PC-9 (cell line): ENCODE measurements around the gene STX18.

Source experiments
- CTCF ChIP-seq: fragments of 200-600 bp; sonication (generic); conservative IDR thresholded peaks from 2 replicates; pipeline ENCODE4 v1.6.1; 2017; ENCODE audit warnings: mixed run types, antibody characterized with exemption, mild to moderate bottlenecking, moderate library complexity
- EZH2 ChIP-seq: fragments of 200-600 bp; sonication (generic); IDR thresholded peaks from 2 replicates; pipeline ENCODE4 v1.8.0; 2017; ENCODE audit warnings: antibody characterized with exemption, low read depth

GRCh38 chr4:4533461-4534169, 8.2 kb downstream of the STX18 start:
- no peak for TF ChIP-seq CTCF
- no peak for TF ChIP-seq EZH2
